WERI-Rb-1 (cell line): ENCODE results near the gene PIM3.

ENCODE experiments used
- DNase-seq: peaks from one replicate; pipeline ENCODE4 v3.0.0-alpha.2; 2020
- H3K27ac ChIP-seq: fragments of 250-450 bp; sonication (Bioruptor Pico); 2 replicates; pipeline ENCODE4 v1.5.1; 2020; ENCODE audit warnings: mild to moderate bottlenecking, moderate library complexity
- H3K27me3 ChIP-seq: fragments of 250-450 bp; sonication (Bioruptor Pico); 2 replicates; pipeline ENCODE4 v1.5.1; 2021; ENCODE audit warnings: mild to moderate bottlenecking, low read depth, moderate library complexity; ENCODE audit not compliant: insufficient read depth, severe bottlenecking
- H3K36me3 ChIP-seq: fragments of 250-450 bp; sonication (Bioruptor Pico); 2 replicates; pipeline ENCODE4 v1.5.1; 2020; ENCODE audit warnings: mild to moderate bottlenecking, moderate library complexity
- H3K4me3 ChIP-seq: 2 replicates; pipeline ENCODE4 v1.5.1; 2011; ENCODE audit warnings: low read depth, mild to moderate bottlenecking, control low read depth, low read length
- H3K9me3 ChIP-seq: fragments of 250-450 bp; sonication (Bioruptor Pico); 2 replicates; pipeline ENCODE4 v1.5.1; 2021; ENCODE audit warnings: mild to moderate bottlenecking, moderate library complexity; ENCODE audit not compliant: severe bottlenecking
- TF ChIP-seq, protein P1 (sequence below): IDR thresholded peaks from 2 replicates; pipeline ENCODE4 v1.5.1; 2011; ENCODE audit warnings: low read depth, mild to moderate bottlenecking, control low read depth, inconsistent platforms, low read length

The PIM3 gene

DNA sequence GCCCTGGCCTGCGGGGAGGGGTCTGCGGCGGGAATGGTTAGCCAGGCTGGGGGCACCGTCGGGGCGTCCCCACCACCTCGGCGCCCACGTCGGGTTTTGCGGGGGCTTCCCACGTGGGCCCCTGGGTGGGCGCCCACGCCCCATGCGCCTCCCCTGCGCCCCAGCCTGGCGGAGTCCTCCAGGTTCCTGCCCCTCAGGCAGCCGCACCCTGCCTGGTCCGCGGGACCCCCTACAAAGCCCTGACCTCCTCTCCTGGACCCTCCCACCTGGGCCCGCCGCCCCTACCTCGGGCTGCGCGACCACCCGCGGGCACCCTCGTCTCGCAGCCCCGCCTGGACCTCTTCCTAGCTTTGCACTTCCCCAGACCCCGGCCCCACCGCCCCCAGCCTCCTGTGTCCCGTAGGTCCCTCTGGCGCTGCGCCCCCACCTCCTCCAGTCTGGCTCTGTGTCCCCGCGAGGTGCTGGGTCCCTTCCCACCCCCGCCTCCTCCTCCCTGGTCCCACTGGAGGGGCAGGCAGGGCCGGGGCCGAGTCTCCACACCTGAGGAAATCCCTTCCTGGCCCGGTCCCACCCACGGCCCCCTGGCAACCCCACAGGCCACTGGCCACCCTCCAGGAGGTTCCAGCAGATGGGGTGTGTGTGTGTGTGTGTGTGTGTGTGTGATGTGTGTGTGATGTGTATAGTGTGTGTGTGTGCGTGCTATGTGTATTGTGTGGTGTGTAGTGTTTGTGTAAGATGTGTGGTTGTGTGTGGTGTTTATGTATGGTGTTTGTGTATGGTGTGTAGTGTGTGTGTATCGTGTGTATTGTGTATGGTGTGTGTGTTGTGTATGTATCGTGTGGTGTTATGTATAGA is 11.8 kb downstream of the PIM3 start:
- H3K4me3 ChIP-seq = no peak overlapping the region
- no peak overlapping the region for H3K27ac ChIP-seq

DNA sequence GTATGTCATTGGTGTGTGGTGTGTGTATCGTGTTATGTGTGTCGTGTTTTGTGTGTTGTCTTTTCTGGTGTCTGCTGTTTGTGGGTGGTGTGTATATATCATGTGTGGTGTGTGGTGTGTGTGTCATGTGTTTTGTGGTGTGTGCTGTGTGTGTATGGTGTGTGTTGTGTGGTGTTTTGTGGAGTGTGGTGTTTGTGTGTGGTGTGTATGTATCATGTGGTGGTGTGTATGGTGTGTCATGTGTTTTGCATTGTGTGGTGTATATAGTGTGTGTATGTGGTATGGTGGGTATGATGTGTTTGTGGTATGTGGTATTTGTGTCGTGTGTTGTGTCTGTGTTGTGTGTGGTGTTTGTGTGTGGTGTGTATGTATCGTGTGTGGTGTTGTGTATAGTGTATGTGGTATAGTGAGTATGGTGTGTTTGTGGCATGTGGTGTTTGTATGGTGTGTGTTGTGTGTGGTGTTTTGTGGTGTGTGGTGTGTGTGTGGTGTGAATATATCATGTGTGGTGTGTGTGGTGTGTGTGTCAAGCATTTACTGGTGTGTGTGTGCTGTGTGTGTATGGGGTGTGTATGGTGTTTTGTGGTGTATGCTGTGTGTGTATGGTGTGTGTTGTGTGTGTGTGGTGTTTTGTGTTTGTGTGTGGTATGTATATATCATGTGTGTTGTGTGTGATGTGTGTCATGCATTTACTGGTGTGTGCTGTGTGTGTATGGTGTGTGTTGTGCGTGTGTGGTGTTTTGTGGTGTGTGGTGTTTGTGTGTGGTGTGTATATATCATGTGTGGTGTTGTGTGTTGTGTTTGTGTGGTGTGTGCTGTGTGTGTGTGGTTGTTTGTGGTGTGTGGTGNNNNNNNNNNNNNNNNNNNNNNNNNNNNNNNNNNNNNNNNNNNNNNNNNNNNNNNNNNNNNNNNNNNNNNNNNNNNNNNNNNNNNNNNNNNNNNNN is 12.7 kb downstream of the PIM3 start:
- no peaks in the 10 kb centered on the region for H3K9me3 ChIP-seq
- no peak overlapping the region for H3K4me3 ChIP-seq
- H3K36me3 ChIP-seq = no peaks in the 10 kb centered on the region
- H3K27me3 ChIP-seq = no peaks in the 10 kb centered on the region
- DNase-seq = no peak
- no peak overlapping the region for H3K27ac ChIP-seq
- TF ChIP-seq, protein P1, sequence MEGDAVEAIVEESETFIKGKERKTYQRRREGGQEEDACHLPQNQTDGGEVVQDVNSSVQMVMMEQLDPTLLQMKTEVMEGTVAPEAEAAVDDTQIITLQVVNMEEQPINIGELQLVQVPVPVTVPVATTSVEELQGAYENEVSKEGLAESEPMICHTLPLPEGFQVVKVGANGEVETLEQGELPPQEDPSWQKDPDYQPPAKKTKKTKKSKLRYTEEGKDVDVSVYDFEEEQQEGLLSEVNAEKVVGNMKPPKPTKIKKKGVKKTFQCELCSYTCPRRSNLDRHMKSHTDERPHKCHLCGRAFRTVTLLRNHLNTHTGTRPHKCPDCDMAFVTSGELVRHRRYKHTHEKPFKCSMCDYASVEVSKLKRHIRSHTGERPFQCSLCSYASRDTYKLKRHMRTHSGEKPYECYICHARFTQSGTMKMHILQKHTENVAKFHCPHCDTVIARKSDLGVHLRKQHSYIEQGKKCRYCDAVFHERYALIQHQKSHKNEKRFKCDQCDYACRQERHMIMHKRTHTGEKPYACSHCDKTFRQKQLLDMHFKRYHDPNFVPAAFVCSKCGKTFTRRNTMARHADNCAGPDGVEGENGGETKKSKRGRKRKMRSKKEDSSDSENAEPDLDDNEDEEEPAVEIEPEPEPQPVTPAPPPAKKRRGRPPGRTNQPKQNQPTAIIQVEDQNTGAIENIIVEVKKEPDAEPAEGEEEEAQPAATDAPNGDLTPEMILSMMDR = no peak

More for the DNA sequence above, 11.8 kb downstream of the PIM3 start:
- TF ChIP-seq, protein P1 = no peak
- Histone ChIP-seq H3K27me3 (no peaks in the 10 kb centered on the region), H3K9me3 (no peaks in the 10 kb centered on the region), H3K36me3 (no peaks in the 10 kb centered on the region)
- no peak for DNase-seq

DNA sequence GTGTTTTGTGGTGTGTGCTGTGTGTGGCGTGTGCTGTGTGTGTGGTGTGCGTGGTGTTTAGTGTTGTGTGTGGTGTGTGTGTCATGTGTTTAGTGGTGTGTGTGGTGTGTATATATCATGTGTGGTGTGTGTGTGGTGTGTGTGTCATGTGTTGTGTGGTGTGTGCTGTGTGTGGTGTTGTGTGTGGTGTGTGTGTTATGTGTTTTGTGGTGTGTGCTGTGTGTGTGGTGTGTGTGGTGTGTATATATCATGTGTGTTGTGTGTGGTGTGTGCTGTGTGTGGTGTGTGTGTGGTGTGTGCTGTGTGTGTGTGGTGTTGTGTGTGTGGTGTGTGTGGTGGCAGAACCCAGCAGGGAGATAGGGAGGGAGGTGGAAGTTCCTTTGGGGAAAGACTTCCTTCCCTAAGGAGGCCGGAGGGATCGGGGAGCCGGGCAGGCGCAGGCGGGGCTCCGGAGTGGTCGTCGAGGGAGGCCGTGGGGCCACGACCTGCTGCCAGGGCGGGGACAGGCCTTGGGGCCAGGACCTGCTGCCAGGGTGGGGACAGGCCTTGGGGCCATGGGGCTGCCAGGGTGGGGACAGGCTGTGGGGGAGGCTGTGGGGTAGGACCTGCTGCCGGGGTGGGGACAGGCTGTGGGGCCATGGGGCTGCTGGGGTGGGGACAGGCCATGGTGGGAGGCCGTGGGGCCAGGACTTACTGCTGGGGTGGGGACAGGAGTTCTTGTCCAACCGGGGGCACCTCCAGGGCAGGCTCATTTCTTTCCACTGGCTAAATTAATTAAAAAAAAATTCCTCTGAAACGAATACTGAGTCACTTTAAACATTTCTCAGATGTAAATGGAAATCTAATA is 15.2 kb downstream of the PIM3 start:
- TF ChIP-seq, protein P1 = no peak
- H3K9me3 ChIP-seq = no peaks in the 10 kb centered on the region
- DNase-seq = no peak
- H3K36me3 ChIP-seq = no peaks in the 10 kb centered on the region
- no peak overlapping the region for H3K4me3 ChIP-seq
- no peaks in the 10 kb centered on the region for H3K27me3 ChIP-seq
- no peak overlapping the region for H3K27ac ChIP-seq

DNA sequence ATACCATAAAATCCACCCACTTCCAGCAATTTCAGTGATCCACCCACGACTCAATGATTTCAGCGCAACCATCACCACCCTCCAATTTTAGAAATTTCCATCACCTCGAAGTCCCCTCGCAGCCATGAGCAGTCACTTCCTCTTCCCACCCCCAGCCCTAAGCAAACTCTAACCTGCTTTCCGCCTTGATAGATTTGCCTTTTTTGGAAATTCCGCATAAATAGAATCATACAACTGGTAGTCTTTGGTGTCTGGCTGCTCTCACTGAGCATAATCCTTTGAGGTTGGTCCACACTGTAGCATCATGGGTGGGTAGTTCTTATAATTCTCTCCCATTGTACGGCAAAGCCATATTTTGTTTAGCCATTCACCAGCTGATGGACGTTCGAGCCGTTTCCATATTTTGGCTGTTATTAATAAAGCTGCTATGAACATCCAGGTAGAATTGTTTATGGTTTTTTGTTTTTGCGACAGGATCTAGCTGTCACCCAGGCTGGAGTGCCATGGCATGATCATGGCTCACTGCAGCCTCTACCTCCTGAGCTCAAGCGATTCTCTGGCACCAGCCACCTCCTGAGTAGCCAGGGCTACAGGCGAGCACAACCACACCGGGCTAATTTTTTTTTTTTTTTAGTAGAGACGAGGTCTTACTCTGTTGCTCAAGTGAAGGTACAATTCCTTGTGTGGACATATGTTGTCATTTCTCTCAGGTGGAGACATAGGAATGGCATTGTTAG is 16.0 kb downstream of the PIM3 start:
- Histone ChIP-seq H3K36me3 (no peaks in the 10 kb centered on the region), H3K27me3 (no peaks in the 10 kb centered on the region), H3K9me3 (no peaks in the 10 kb centered on the region), H3K27ac (no peak overlapping the region), H3K4me3 (no peak overlapping the region)
- no peak for DNase-seq
- TF ChIP-seq, protein P1 = no peak

DNA sequence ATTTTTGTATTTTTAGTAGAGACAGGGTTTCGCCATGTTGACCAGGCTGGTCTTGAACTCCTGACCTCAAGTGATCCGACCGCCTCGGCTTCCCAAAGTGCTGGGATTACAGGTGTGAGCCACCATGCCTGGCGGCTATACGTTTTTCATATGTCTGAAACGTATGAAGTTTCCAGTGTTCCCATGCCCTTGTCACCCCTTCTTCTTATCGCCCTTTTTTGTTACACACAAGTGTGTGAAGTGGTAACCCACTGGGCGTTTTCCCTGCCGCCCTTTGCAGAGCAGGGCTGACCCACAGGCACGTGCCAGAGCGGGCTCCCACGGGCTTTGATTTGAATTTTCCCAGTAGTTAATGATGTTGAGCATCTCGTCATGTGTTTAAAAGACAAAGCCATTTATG is 17.0 kb downstream of the PIM3 start:
- no peaks in the 10 kb centered on the region for H3K27me3 ChIP-seq
- no peaks in the 10 kb centered on the region for H3K36me3 ChIP-seq
- no peaks in the 10 kb centered on the region for H3K9me3 ChIP-seq
- no peak for DNase-seq
- no peak overlapping the region for H3K27ac ChIP-seq
- no peak overlapping the region for H3K4me3 ChIP-seq
- TF ChIP-seq, protein P1 = no peak
